ENCODE results near the gene ITK.

GRCh38 chr5:157271740-157272271, 91.2 kb downstream of the ITK start:
- TF ChIP-seq CTCF (IDR thresholded peaks at IDR 0.05): no peak
- TF ChIP-seq POLR2A (IDR thresholded peaks at IDR 0.05; ENCODE audit: low read depth): no peak
